ENCODE data around the gene EDEM2.
"Not testable (repeated sequence)": the region's sequence is repeated elsewhere in the genome, so short reads cannot be mapped to it uniquely, and the experiment has no call there.

EDEM2 gene

GRCh38 chr20:35085477-35086225 is 61.5 kb downstream of the EDEM2 start:
- DNase-seq, result no peak

- DNase-seq, result no peak
Measured at GRCh38 chr20:35084998-35085397, 62.1 kb downstream of the EDEM2 start.

DNA sequence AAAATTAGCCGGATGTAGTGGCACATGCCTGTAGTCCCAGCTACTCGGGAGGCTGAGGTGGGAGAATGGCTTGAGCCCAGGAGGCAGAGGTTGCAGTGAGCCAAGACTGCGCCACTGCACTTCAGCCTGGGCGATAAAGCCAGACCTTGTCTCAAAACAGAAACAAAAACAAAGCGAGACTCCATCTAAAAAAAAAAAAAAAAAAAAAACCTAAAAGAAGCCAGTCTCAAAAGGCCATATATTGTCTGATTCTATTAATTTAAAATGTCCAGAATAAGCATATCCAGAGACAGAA is 66.8 kb downstream of the EDEM2 start:
- DNase-seq, result not testable (repeated sequence)

DNA sequence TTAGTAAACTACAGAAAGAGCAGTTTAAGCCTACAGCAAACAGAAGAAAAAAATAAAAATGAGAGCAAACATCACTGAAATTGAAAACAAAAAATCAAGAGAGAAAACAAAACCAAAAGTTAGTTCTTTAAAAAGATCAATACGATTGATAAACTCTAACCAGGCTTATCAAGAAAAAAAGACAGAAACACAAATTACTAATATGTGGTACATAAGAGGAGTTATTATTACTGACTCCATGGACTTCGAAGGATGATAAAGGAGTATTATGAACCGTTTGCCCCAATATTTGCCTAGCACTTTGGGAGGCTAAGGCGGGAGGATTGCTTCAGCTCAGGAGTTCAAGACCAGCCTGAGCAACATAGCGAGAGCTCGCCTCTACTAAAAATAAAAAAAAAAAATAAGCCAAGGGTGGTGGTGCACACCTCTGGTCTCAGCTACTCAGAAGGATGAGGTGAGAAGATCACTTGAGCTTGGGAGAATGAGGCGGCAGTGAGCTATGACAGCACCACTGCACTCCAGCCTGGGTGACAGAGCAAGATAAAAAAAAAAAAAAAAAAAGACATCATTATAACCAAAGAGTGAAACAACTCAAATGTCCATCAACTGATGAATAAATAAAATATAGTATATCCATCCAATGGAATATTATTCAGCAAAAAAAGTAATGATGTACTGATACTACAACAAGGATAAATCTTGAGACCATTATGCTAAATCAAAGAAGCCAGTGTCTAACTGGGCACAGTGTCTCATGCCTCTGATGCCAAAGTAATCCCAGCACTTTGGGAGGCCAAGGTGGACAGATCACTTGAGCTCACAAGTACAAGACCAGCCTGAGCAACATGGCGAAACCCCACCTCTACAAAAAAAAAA is 67.4 kb downstream of the EDEM2 start:
- no peak for DNase-seq

GRCh38 chr20:35077872-35078271 is 69.3 kb downstream of the EDEM2 start:
- DNase-seq, result no peak

DNA sequence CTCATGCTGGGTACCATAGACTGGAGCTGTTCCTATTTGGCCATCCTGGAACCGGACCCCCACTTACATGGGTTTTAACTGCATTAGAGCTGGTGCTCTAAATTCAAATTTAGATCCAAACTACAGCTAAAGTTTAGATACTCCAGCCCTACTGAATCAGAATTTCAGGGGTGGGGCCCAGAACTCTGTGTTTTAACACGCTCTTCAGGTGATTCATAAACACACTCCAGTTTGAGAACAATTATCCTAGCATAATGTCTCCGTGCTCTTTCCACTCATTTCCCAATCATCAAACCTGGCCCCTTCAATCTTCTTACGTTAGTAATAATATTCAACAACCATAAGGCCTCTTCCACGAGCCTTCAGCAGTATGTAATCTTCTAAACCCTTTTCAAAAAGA is 69.8 kb downstream of the EDEM2 start:
- no peak for DNase-seq

GRCh38 chr20:35071436-35072153 is 75.5 kb downstream of the EDEM2 start:
- not testable (repeated sequence) for DNase-seq

DNA sequence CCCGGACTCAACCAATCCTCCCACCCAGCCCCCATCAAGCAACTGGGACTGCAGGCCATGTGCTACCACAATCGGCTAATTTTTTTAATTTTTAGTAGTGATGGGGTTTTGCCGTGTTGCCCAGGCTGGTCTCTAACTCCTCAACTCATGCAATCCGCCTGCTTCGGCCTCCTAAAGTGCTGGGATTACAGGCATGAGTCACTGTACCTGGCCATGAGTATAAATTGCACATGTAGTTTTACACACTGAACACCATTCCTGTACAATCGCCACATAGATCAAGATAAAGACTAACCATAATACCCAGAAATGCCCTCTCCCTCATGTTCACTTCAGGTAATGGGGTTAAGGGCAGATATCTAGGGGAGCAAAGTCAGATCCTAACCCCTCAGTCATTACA is 80.9 kb downstream of the EDEM2 start:
- no peak for DNase-seq

All from inflammatory macrophage (primary cell).